ENCODE measurements around the gene RETREG1.
"Not testable (repeated sequence)": the region's sequence is repeated elsewhere in the genome, so short reads cannot be mapped to it uniquely, and the experiment has no call there.

RETREG1 gene

GRCh38 chr5:16612007-16612406, 4.8 kb downstream of the RETREG1 start:
- no peak overlapping the region for H3K4me3 ChIP-seq (replicated peaks; ENCODE audit: insufficient read depth, low read length)
- H3K27ac ChIP-seq (replicated peaks) = no peak overlapping the region
- no peaks in the 10 kb centered on the region for H3K27me3 ChIP-seq (ENCODE audit: insufficient read depth, poor library complexity, severe bottlenecking)
- TF ChIP-seq SPI1 (IDR thresholded peaks at IDR 0.05; ENCODE audit: borderline replicate concordance, low read depth) (peak; percentile 2; the same call in 1 of the 2 replicates), REST (IDR thresholded peaks at IDR 0.05; ENCODE audit: insufficient replicate concordance, low read depth) (no peak)
- peak in 1 of 2 experiments; percentile 53 for DNase-seq (ENCODE audit: low read depth in 1 of 2, low spot score in 1 of 2)

GRCh38 chr5:16610896-16611295, 5.9 kb downstream of the RETREG1 start:
- H3K27me3 ChIP-seq (ENCODE audit: insufficient read depth, poor library complexity, severe bottlenecking); H3K27ac ChIP-seq (replicated peaks); DNase-seq (ENCODE audit: low read depth in 1 of 2, low spot score in 1 of 2); H3K4me3 ChIP-seq (replicated peaks; ENCODE audit: insufficient read depth, low read length): not testable (repeated sequence)

- Histone ChIP-seq H3K27me3 (ENCODE audit: insufficient read depth, poor library complexity, severe bottlenecking) (no peaks in the 10 kb centered on the region), H3K27ac (replicated peaks) (no peak overlapping the region), H3K4me3 (replicated peaks; ENCODE audit: insufficient read depth, low read length) (no peak overlapping the region)
- no peak for TF ChIP-seq SPI1 (IDR thresholded peaks at IDR 0.05; ENCODE audit: borderline replicate concordance, low read depth)
- TF ChIP-seq GABPA (IDR thresholded peaks at IDR 0.05; ENCODE audit: low read depth) = no peak
- no peak for TF ChIP-seq CTCF (IDR thresholded peaks at IDR 0.05; ENCODE audit: insufficient read depth, low read length)
- no peak for TF ChIP-seq REST (IDR thresholded peaks at IDR 0.05; ENCODE audit: insufficient replicate concordance, low read depth)
- no peak for TF ChIP-seq POLR2AphosphoS5 (IDR thresholded peaks at IDR 0.05; ENCODE audit: low read depth)
- DNase-seq (ENCODE audit: low read depth in 1 of 2, low spot score in 1 of 2) = no peak
Observed at GRCh38 chr5:16609412-16609811, 7.4 kb downstream of the RETREG1 start.

GRCh38 chr5:16606628-16607027, 10.2 kb downstream of the RETREG1 start:
- no peak for DNase-seq (ENCODE audit: low read depth in 1 of 2, low spot score in 1 of 2)
- Histone ChIP-seq H3K4me3 (replicated peaks; ENCODE audit: insufficient read depth, low read length) (no peak overlapping the region), H3K27me3 (ENCODE audit: insufficient read depth, poor library complexity, severe bottlenecking) (no peaks in the 10 kb centered on the region), H3K27ac (replicated peaks) (no peak overlapping the region)
- TF ChIP-seq REST (IDR thresholded peaks at IDR 0.05; ENCODE audit: insufficient replicate concordance, low read depth) = no peak
- TF ChIP-seq CTCF (IDR thresholded peaks at IDR 0.05; ENCODE audit: insufficient read depth, low read length) = no peak
- no peak for TF ChIP-seq SPI1 (IDR thresholded peaks at IDR 0.05; ENCODE audit: borderline replicate concordance, low read depth)

Data from HL-60 (cell line).